ENCODE measurements around the gene HSPA12A. TPM values are rescaled to one million over a fixed set of nuclear protein-coding genes. Genes with fewer than 3 reads are reported as not detected.
A peak's percentile ranks its signal among the peaks of the same experiment; 100 is the strongest.

Gene HSPA12A
- total RNA-seq, 4 donors from 2014 or later, result 125 to 187 (median 147) TPM

- TF ChIP-seq POLR2A (IDR thresholded peaks at IDR 0.05) (no peak), EP300 (IDR thresholded peaks at IDR 0.05) (no peak), CTCF (IDR thresholded peaks at IDR 0.05) (no peak)
- Histone ChIP-seq H3K27ac (no peak overlapping the region), H3K4me3 (no peak overlapping the region), H3K9me3 (no peaks in the 10 kb centered on the region), H3K36me3 (no peaks in the 10 kb centered on the region), H3K27me3 (peaks cover 0 to 6% of the 10 kb centered on the region in 2 donors), H3K4me1 (peaks cover 0 to 4% (median 0%) of the 10 kb centered on the region in 4 donors)
- no peak for DNase-seq (ENCODE audit: low spot score in 2 of 2)
- 82 to 84% methylated on average over 17 of the region's 17 CpGs for WGBS, 2 donors
Measured at GRCh38 chr10:116632596-116633215, 109.7 kb downstream of the HSPA12A start.

- H3K36me3 ChIP-seq, result no peaks in the 10 kb centered on the region
- H3K27me3 ChIP-seq, result peaks cover 0 to 14% of the 10 kb centered on the region in 2 donors
- H3K9me3 ChIP-seq, result no peaks in the 10 kb centered on the region
- peaks cover 0 to 12% (median 0%) of the 10 kb centered on the region in 4 donors for H3K4me1 ChIP-seq
- DNase-seq (ENCODE audit: low spot score in 2 of 2), result no peak
- H3K27ac ChIP-seq, result peak overlapping the region in 1 of 4 donors; percentile 56
- no peak overlapping the region for H3K4me3 ChIP-seq
- WGBS, 2 donors, result 83% methylated on average over 6 of the region's 6 CpGs
- TF ChIP-seq POLR2A (IDR thresholded peaks at IDR 0.05), result no peak
- no peak for TF ChIP-seq CTCF (IDR thresholded peaks at IDR 0.05)
Measured at GRCh38 chr10:116631871-116632295, 110.5 kb downstream of the HSPA12A start.

- Histone ChIP-seq H3K36me3 (no peaks in the 10 kb centered on the region), H3K27me3 (peaks cover 0 to 19% of the 10 kb centered on the region in 2 donors), H3K4me1 (peaks cover 0 to 12% (median 0%) of the 10 kb centered on the region in 4 donors), H3K4me3 (no peak overlapping the region), H3K9me3 (no peaks in the 10 kb centered on the region), H3K27ac (peak overlapping the region in 1 of 4 donors; percentile 31)
- no peak for DNase-seq (ENCODE audit: low spot score in 2 of 2)
- TF ChIP-seq POLR2A (IDR thresholded peaks at IDR 0.05), result no peak
- TF ChIP-seq CTCF (IDR thresholded peaks at IDR 0.05), result no peak
- no peak for TF ChIP-seq EP300 (IDR thresholded peaks at IDR 0.05)
- WGBS, 2 donors, result 34 to 54% methylated on average over 2 of the region's 2 CpGs
Measured at GRCh38 chr10:116630020-116630419, 112.3 kb downstream of the HSPA12A start.

- H3K27me3 ChIP-seq, result peaks cover 0 to 19% of the 10 kb centered on the region in 2 donors
- no peak for TF ChIP-seq POLR2A (IDR thresholded peaks at IDR 0.05)
- no peak for TF ChIP-seq CTCF (IDR thresholded peaks at IDR 0.05)
- no peak for TF ChIP-seq EP300 (IDR thresholded peaks at IDR 0.05)
- no peaks in the 10 kb centered on the region for H3K9me3 ChIP-seq
- no peaks in the 10 kb centered on the region for H3K36me3 ChIP-seq
- WGBS, 2 donors, result 68 to 70% methylated on average over 4 of the region's 4 CpGs
- no peak for DNase-seq (ENCODE audit: low spot score in 2 of 2)
- peaks cover 0 to 12% (median 0%) of the 10 kb centered on the region in 4 donors for H3K4me1 ChIP-seq
- H3K27ac ChIP-seq, result peak overlapping the region in 1 of 4 donors; percentile 31
- H3K4me3 ChIP-seq, result no peak overlapping the region
Measured at GRCh38 chr10:116629340-116629739, 113.0 kb downstream of the HSPA12A start.

GRCh38 chr10:116627386-116627933 lies 114.9 kb downstream of the HSPA12A start:
- peak; percentile 43 to 84 (median 70) for TF ChIP-seq CTCF (IDR thresholded peaks at IDR 0.05)
- TF ChIP-seq POLR2A (IDR thresholded peaks at IDR 0.05), result no peak
- peak in 1 of 2 donors; percentile 23 for TF ChIP-seq EP300 (IDR thresholded peaks at IDR 0.05)
- Histone ChIP-seq H3K9me3 (no peaks in the 10 kb centered on the region), H3K36me3 (no peaks in the 10 kb centered on the region), H3K4me3 (peak overlapping the region; percentile 36 to 55 (median 45)), H3K27ac (peak overlapping the region in 2 of 4 donors; percentile 30 to 80), H3K4me1 (peaks cover 0 to 12% (median 0%) of the 10 kb centered on the region in 4 donors), H3K27me3 (peaks cover 0 to 19% of the 10 kb centered on the region in 2 donors)
- WGBS, 2 donors, result 2 to 4% methylated on average over 12 to 47 of the region's 49 CpGs
- no peak for DNase-seq (ENCODE audit: low spot score in 2 of 2)
